AG09319 (cell line): ENCODE measurements around the gene CASS4.

Source experiments
- DNase-seq: peaks from one replicate; pipeline ENCODE4 v3.0.0-alpha.2; 2010; ENCODE audit warnings: low read depth; ENCODE audit errors: extremely low read depth
- CTCF ChIP-seq: IDR thresholded peaks from 2 replicates; pipeline ENCODE4 v1.5.1; 2011; ENCODE audit warnings: low read depth, mild to moderate bottlenecking, inconsistent platforms, low read length, moderate library complexity

The CASS4 gene

GRCh38 chr20:56423886-56424285 lies 11.8 kb downstream of the CASS4 start:
- no peak for TF ChIP-seq CTCF
- no peak for DNase-seq

GRCh38 chr20:56424931-56425330 lies 12.9 kb downstream of the CASS4 start:
- TF ChIP-seq CTCF = no peak
- DNase-seq = no peak

- no peak for DNase-seq
- TF ChIP-seq CTCF = no peak
These were observed 14.0 kb downstream of the CASS4 start for GRCh38 chr20:56426026-56426425.

- no peak for TF ChIP-seq CTCF
- DNase-seq = no peak
These were observed 14.9 kb downstream of the CASS4 start for GRCh38 chr20:56426926-56427325.

GRCh38 chr20:56427797-56428196 lies 15.7 kb downstream of the CASS4 start:
- no peak for DNase-seq
- no peak for TF ChIP-seq CTCF

- no peak for DNase-seq
- TF ChIP-seq CTCF = no peak
These were observed 16.4 kb downstream of the CASS4 start for GRCh38 chr20:56428410-56428809.

GRCh38 chr20:56428881-56429280 lies 16.8 kb downstream of the CASS4 start:
- no peak for DNase-seq
- no peak for TF ChIP-seq CTCF
